Measurements from ENCODE around the gene EPB41L5. TPM values are rescaled to one million over a fixed set of nuclear protein-coding genes. Genes with fewer than 3 reads are reported as not detected.

EPB41L5 gene
- total RNA-seq, result 14.3 and 14.6 TPM in 2 replicates

GRCh38 chr2:120012771-120013596, at the start of gene EPB41L5:
EPB41L5 (plus strand) TSS chr2:120013077; CDS start chr2:120019085, 6,008 bp downstream.

GRCh38 chr2:120223034-120223912, 210.4 kb downstream of the EPB41L5 start, which contains the start of gene TMEM185B:
TMEM185B (minus strand) TSS chr2:120223400; CDS start chr2:120222976, 424 bp downstream.

Other genes starting within 250 kb of the EPB41L5 start
- 26.8 and 49.5 TPM in 2 replicates for gene TMEM185B, start 210.3 kb downstream of the EPB41L5 start, total RNA-seq
- gene RALB, start 239.8 kb downstream of the EPB41L5 start, total RNA-seq, result 70.3 and 90.6 TPM in 2 replicates

All from smooth muscle cell of trachea (primary cell).